T-cell (primary cell): ENCODE results near the gene IPO13. TPM values are rescaled to one million over a fixed set of nuclear protein-coding genes. Genes with fewer than 3 reads are reported as not detected.

Experiments
- ATAC-seq, 4 experiments: fragments of 200-7000 bp in 3 of 4; fragments of 150-1000 bp in 1 of 4; cut with Tn5 transposase; replicated peaks in 1 of 4; 1 replicate in 3 of 4; 2 replicates in 1 of 4; pipeline ENCODE4 v1.10.0; 2021; ENCODE audit warnings: moderate library complexity in 3 of 4, mild to moderate bottlenecking in 2 of 4, moderate number of reproducible peaks in 1 of 4
- CTCF ChIA-PET, 2 donors: fragments of 300-600 bp; sonication (Branson Sonifier 250); formaldehyde crosslinking; loops; one replicate each; lab custom pipeline; 2022; ENCODE audit warnings: antibody characterized with exemption in 2 of 2; lab: Charles Lee
- POLR2A ChIA-PET, 2 donors: fragments of 300-600 bp; sonication (Branson Sonifier 250); formaldehyde crosslinking; loops; one replicate each; lab custom pipeline; 2022; ENCODE audit warnings: antibody characterized with exemption in 2 of 2; lab: Charles Lee
- DNase-seq, 35 experiments: peaks; one replicate each; pipeline versions ENCODE4 v3.0.0 to v3.0.0-alpha.2; 2013 to 2023
- H3K27ac ChIP-seq: one replicate; pipeline ENCODE4 v1.5.1; 2013; ENCODE audit warnings: low read length
- H3K27me3 ChIP-seq, 2 experiments: replicated peaks in 1 of 2; 1 replicate in 1 of 2; 2 replicates in 1 of 2; pipeline versions ENCODE4 v1.6.1 to v1.7.0; 2013; ENCODE audit warnings: low read length in 1 of 2, mixed read lengths in 1 of 2; ENCODE audit not compliant: control insufficient read depth in 2 of 2, insufficient read depth in 2 of 2; ENCODE audit errors: extremely low read depth in 1 of 2
- H3K36me3 ChIP-seq, 2 donors: 1 replicate in 1 of 2; 2 replicates in 1 of 2; pipeline versions ENCODE4 v1.6.1 to v1.7.0; 2013; ENCODE audit warnings: low read length in 1 of 2; ENCODE audit not compliant: control insufficient read depth in 2 of 2, insufficient read depth in 1 of 2; ENCODE audit errors: extremely low read depth in 1 of 2
- H3K4me1 ChIP-seq, 2 experiments: 1 replicate in 1 of 2; 2 replicates in 1 of 2; pipeline versions ENCODE4 v1.6.1 to v1.7.0; 2013; ENCODE audit warnings: low read length in 2 of 2, mixed read lengths in 1 of 2; ENCODE audit not compliant: insufficient read depth in 2 of 2, control insufficient read depth in 1 of 2; ENCODE audit errors: extremely low read depth in 1 of 2
- H3K4me3 ChIP-seq, 2 donors: 1 replicate in 1 of 2; 2 replicates in 1 of 2; pipeline versions ENCODE4 v1.5.1 to v1.7.0; 2013; ENCODE audit warnings: mild to moderate bottlenecking in 2 of 2, low read length in 1 of 2, moderate library complexity in 1 of 2; ENCODE audit not compliant: control insufficient read depth in 1 of 2; ENCODE audit errors: extremely low read depth in 1 of 2
- H3K9me3 ChIP-seq: 2 replicates; pipeline ENCODE4 v1.7.0; 2013
- H3K27ac Mint-ChIP-seq, 2 donors: one replicate each; pipeline ENCODE4 v1.8.0; 2020 to 2021; ENCODE audit warnings: mild to moderate bottlenecking in 2 of 2, mixed read lengths in 2 of 2
- H3K27me3 Mint-ChIP-seq, 2 donors: one replicate each; pipeline ENCODE4 v1.8.0; 2021 to 2022; ENCODE audit warnings: mixed read lengths in 2 of 2
- H3K36me3 Mint-ChIP-seq: one replicate; pipeline ENCODE4 v1.8.0; 2021; ENCODE audit warnings: mixed read lengths
- H3K4me1 Mint-ChIP-seq, 3 donors: one replicate each; pipeline ENCODE4 v1.8.0; 2020 to 2022; ENCODE audit warnings: mixed read lengths in 3 of 3, mild to moderate bottlenecking in 1 of 3
- H3K4me3 Mint-ChIP-seq, 3 donors: one replicate each; pipeline ENCODE4 v1.8.0; 2020 to 2022; ENCODE audit warnings: mild to moderate bottlenecking in 3 of 3, mixed read lengths in 3 of 3, moderate library complexity in 3 of 3
- H3K9me3 Mint-ChIP-seq, 3 donors: one replicate each; pipeline ENCODE4 v1.8.0; 2020 to 2022; ENCODE audit warnings: mixed read lengths in 3 of 3
- WGBS: methylation state at CpG from one replicate; pipeline ENCODE4 v1.1.5; 2013; ENCODE audit warnings: missing lambda C conversion rate; ENCODE audit not compliant: insufficient coverage; 5-methylcytosine and 5-hydroxymethylcytosine counted together
- total RNA-seq, 35 experiments: library from RNA in 6 of 35; stranded (reverse) in 6 of 35; fragments of 120-200 nt in 1 of 35; gene quantifications; one replicate each; pipeline versions ENCODE4 v1.2.1 to v1.2.4 and lab custom pipeline; 2013 to 2026

Gene IPO13
- total RNA-seq, 5 donors from 2014 or later (not counting 1 experiment from before 2014, with no cell fraction given), result 15.3 to 24.3 (median 22.1) TPM

GRCh38 chr1:43953361-43953760 is 6.6 kb downstream of the IPO13 start:
- no peaks in the 10 kb centered on the region for H3K9me3 ChIP-seq
- Mint-ChIP-seq H3K4me3 (no peak overlapping the region), H3K36me3 (peaks cover 19% of the 10 kb centered on the region), H3K9me3 (no peaks in the 10 kb centered on the region), H3K27me3 (no peaks in the 10 kb centered on the region), H3K27ac (no peak overlapping the region), H3K4me1 (peaks cover 18 to 23% (median 22%) of the 10 kb centered on the region in 3 donors)
- ChIA-PET POLR2A (interaction anchor here in 1 of 2 donors (0.6 kb wide), 1 partner anchor 1386 kb away, joined by 5 read pairs; no protein-coding TSS in a partner anchor), CTCF (no interaction called here)
- H3K27me3 ChIP-seq, result no peaks in the 10 kb centered on the region
- DNase-seq (no peak), ATAC-seq (no peak)
- 93% methylated on average over 2 of the region's 3 CpGs for WGBS
- peaks cover 2 to 8% of the 10 kb centered on the region in 2 experiments for H3K4me1 ChIP-seq
- no peak overlapping the region for H3K27ac ChIP-seq
- H3K4me3 ChIP-seq, result no peak overlapping the region
- peaks cover 6 to 25% of the 10 kb centered on the region in 2 donors for H3K36me3 ChIP-seq

- ChIA-PET POLR2A (no interaction called here), CTCF (no interaction called here)
Observed at GRCh38 chr1:43954036-43954435, 7.3 kb downstream of the IPO13 start.

GRCh38 chr1:43956234-43956633 is 9.5 kb downstream of the IPO13 start:
- H3K36me3 ChIP-seq, result peaks cover 6 to 31% of the 10 kb centered on the region in 2 donors
- H3K4me3 ChIP-seq, result no peak overlapping the region
- ChIA-PET CTCF (interaction anchor here in 1 of 2 donors (0.5 kb wide), 1 partner anchor 125 kb away, joined by 3 read pairs; no protein-coding TSS in a partner anchor), POLR2A (no interaction called here)
- Mint-ChIP-seq H3K27ac (no peak overlapping the region), H3K9me3 (no peaks in the 10 kb centered on the region), H3K4me1 (peaks cover 0 to 4% (median 2%) of the 10 kb centered on the region in 3 donors), H3K4me3 (no peak overlapping the region), H3K36me3 (peaks cover 21% of the 10 kb centered on the region), H3K27me3 (no peaks in the 10 kb centered on the region)
- WGBS, result 95% methylated on average over 6 of the region's 8 CpGs
- H3K4me1 ChIP-seq, result no peaks in the 10 kb centered on the region
- no peak for DNase-seq
- ATAC-seq, result no peak
- H3K9me3 ChIP-seq, result no peaks in the 10 kb centered on the region
- no peak overlapping the region for H3K27ac ChIP-seq
- H3K27me3 ChIP-seq, result no peaks in the 10 kb centered on the region

More at GRCh38 chr1:43954036-43954435, 7.3 kb downstream of the IPO13 start:
- H3K4me1 Mint-ChIP-seq, result peaks cover 13 to 16% (median 16%) of the 10 kb centered on the region in 3 donors
- DNase-seq, result no peak
- H3K27me3 ChIP-seq, result no peaks in the 10 kb centered on the region
- H3K4me3 Mint-ChIP-seq, result no peak overlapping the region
- H3K4me3 ChIP-seq, result no peak overlapping the region
- no peaks in the 10 kb centered on the region for H3K9me3 Mint-ChIP-seq
- H3K4me1 ChIP-seq, result peaks cover 0 to 2% of the 10 kb centered on the region in 2 experiments
- H3K27me3 Mint-ChIP-seq, result no peaks in the 10 kb centered on the region
- H3K9me3 ChIP-seq, result no peaks in the 10 kb centered on the region
- H3K27ac ChIP-seq, result no peak overlapping the region
- H3K27ac Mint-ChIP-seq, result no peak overlapping the region
- WGBS, result 85% methylated on average over 4 of the region's 5 CpGs
- peaks cover 6 to 28% of the 10 kb centered on the region in 2 donors for H3K36me3 ChIP-seq
- no peak for ATAC-seq
- H3K36me3 Mint-ChIP-seq, result peaks cover 22% of the 10 kb centered on the region

- Mint-ChIP-seq H3K27ac (no peak overlapping the region), H3K36me3 (peaks cover 26% of the 10 kb centered on the region), H3K4me3 (no peak overlapping the region), H3K27me3 (no peaks in the 10 kb centered on the region), H3K9me3 (no peaks in the 10 kb centered on the region), H3K4me1 (peaks cover 0 to 2% (median 0%) of the 10 kb centered on the region in 3 donors)
- 95% methylated on average over 6 of the region's 7 CpGs for whole genome bisulfite sequencing
- no peaks in the 10 kb centered on the region for H3K27me3 ChIP-seq
- H3K36me3 ChIP-seq, result peaks cover 6 to 37% of the 10 kb centered on the region in 2 donors
- no peak overlapping the region for H3K27ac ChIP-seq
- no peak for DNase-seq
- no peaks in the 10 kb centered on the region for H3K4me1 ChIP-seq
- no peak for ATAC-seq
- H3K9me3 ChIP-seq, result no peaks in the 10 kb centered on the region
- H3K4me3 ChIP-seq, result no peak overlapping the region
- ChIA-PET CTCF (no interaction called here), POLR2A (no interaction called here)
Observed at GRCh38 chr1:43957407-43958040, 10.8 kb downstream of the IPO13 start.

- Histone ChIP-seq H3K4me3 (no peak overlapping the region), H3K27ac (no peak overlapping the region), H3K36me3 (peaks cover 6 to 41% of the 10 kb centered on the region in 2 donors), H3K9me3 (no peaks in the 10 kb centered on the region), H3K27me3 (no peaks in the 10 kb centered on the region), H3K4me1 (no peaks in the 10 kb centered on the region)
- Mint-ChIP-seq H3K4me1 (peaks cover 0 to 2% (median 0%) of the 10 kb centered on the region in 3 donors), H3K36me3 (peaks cover 27% of the 10 kb centered on the region), H3K9me3 (no peaks in the 10 kb centered on the region), H3K4me3 (no peak overlapping the region), H3K27ac (no peak overlapping the region), H3K27me3 (no peaks in the 10 kb centered on the region)
- ChIA-PET POLR2A (no interaction called here), CTCF (no interaction called here)
- ATAC-seq, result no peak
- no peak for DNase-seq
- no CpG with 5 or more reads among the region's 9 CpGs for WGBS
Observed at GRCh38 chr1:43958351-43959255, 11.9 kb downstream of the IPO13 start.

GRCh38 chr1:43960798-43961197 is 14.0 kb downstream of the IPO13 start:
- Histone ChIP-seq H3K4me3 (no peak overlapping the region), H3K27me3 (no peaks in the 10 kb centered on the region), H3K4me1 (no peaks in the 10 kb centered on the region), H3K9me3 (no peaks in the 10 kb centered on the region), H3K36me3 (peaks cover 6 to 41% of the 10 kb centered on the region in 2 donors), H3K27ac (no peak overlapping the region)
- H3K36me3 Mint-ChIP-seq, result peaks cover 27% of the 10 kb centered on the region
- WGBS, result 98% methylated on average over 5 of the region's 8 CpGs
- no peak overlapping the region for H3K4me3 Mint-ChIP-seq
- DNase-seq (no peak), ATAC-seq (no peak)
- H3K4me1 Mint-ChIP-seq, result no peaks in the 10 kb centered on the region
- CTCF ChIA-PET, result no interaction called here
- H3K9me3 Mint-ChIP-seq, result no peaks in the 10 kb centered on the region
- POLR2A ChIA-PET, result no interaction called here
- no peak overlapping the region for H3K27ac Mint-ChIP-seq
- H3K27me3 Mint-ChIP-seq, result no peaks in the 10 kb centered on the region
